CD4-positive, alpha-beta T cell treated with Interleukin-12 subunit alpha and Interleukin-12 subunit beta, for 1 hour (primary cell): Measurements from ENCODE around the gene ZBTB20.

Source experiments
- DNase-seq: peaks from one replicate; pipeline ENCODE4 v3.0.0-alpha.2; 2020

Gene ZBTB20

GRCh38 chr3:114563720-114564119 lies 583.4 kb downstream of the ZBTB20 start:
- DNase-seq, result no peak

- no peak for DNase-seq
Measured at GRCh38 chr3:114562557-114562956, 584.5 kb downstream of the ZBTB20 start.

DNA sequence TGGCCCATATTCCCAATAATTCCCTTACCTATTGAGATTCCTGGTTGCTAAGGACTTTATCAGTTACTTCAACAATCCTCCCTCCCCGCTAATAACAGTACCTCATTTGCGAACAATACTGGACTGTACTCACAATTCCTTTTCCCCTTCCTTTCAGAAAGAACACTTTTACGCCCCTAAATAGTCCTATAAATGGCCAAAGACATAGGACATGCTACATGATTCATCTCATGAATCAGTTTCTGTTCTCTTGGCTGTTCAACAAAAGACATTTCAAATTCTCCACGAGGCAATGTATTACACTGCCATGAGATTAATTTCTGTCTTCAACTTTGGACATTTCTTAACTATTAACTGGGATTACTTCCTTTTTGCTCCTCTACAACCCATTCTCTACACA lies 588.8 kb downstream of the ZBTB20 start:
- no peak for DNase-seq

DNA sequence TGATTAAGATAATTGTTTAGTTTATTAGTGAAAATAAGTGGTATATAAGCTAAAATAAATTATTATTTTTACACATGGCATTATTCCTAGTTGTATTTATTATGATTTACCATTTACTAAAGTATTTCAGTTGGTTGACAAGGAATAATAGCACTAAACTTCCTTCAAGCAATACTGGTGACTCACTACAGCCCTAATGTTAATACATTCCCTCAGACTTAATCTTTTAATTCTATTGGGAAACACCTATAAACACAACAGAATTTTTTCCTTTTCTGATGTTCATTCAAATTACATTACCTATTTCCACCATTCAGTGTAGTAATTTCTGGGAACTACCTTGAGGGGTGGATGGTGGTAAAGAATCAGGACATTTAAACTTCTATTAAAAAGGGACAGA lies 589.3 kb downstream of the ZBTB20 start:
- no peak for DNase-seq

DNA sequence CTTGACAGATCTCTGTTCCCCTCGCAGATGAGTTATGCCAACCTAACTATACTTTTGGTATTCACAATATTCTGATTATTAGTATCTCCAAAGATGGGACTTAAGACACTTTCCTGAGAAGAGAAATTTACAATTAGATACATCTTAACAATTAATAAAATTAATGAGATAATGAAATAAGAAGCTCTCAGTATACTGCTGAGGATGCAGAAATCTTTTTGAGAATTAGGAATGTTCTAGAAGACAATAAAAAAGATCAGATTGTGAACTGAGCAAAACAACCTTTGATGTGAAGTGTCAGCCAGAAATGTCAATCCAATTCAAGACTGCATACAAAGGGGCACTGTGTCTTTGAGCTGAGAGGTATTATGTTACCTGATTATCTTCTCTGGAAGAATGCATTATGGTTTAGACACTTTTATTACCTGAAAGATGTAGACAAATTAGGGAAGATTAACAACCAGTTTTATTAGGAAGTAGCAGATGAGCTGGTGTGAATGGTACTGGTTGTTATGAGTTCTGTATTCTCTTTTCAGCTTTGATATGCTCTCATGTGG lies 590.4 kb downstream of the ZBTB20 start:
- no peak for DNase-seq

DNA sequence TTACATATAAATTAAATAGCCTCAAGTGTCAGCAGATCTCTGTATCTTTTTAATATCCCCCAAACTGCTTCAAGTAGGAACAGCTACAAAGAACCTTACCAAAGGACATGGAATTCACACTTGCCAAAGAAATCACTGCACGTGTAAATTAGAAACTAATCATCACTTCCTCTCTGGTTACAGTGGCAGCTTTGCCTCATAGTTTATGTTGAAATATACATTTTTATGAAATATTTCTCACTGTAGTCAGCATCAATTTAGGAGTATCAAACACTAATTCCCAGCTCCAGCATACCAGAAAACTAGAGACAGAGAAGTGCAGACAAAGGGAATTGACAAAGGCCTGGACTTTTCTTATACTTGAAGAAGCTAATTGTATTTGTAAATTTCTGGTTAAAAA lies 592.4 kb downstream of the ZBTB20 start:
- DNase-seq, result no peak

DNA sequence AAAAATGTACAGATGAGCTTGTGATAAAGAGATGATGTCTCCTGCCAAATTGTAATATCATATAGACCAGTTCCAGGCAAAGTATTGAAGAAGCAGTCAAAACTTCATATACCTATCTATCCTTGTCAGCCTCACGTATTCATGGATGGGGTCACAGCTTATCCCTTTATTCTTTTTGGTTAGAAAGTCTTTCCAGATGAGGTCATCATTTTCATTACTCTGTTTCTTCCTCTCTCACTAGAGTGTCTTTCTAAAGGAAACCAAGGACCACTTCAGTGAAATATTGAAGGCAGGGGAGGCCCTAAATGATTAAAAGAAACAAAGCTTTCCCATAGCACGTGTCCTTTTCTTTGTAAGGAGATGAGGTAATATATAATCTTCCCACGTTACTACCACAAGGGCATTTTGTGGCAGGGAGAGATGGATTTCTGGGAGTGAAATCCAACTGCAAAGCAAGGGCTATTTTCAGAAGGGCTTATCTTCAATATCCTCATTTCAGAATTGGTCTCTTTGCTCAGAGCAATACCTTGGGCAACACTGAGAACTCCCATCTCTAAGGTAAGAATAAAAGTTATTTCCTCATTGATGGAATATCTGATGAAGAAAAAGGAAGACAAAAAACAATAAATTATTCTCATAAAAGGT lies 593.0 kb downstream of the ZBTB20 start:
- no peak for DNase-seq

DNA sequence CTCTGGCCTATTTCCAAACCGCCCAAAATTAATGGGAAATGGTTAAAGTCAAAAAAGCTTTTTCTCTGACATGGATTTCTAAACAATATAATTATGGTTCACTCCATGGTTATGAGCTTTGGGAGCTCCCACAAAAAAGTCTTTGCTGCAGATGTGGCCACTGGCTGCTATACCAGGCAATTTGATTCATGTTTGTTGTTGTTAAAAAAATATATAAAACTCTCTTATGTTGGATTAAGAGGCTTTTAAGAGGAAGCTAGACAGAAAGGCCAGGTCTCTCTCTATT lies 594.6 kb downstream of the ZBTB20 start:
- no peak for DNase-seq

GRCh38 chr3:114551770-114552526 lies 595.1 kb downstream of the ZBTB20 start:
- DNase-seq, result no peak

DNA sequence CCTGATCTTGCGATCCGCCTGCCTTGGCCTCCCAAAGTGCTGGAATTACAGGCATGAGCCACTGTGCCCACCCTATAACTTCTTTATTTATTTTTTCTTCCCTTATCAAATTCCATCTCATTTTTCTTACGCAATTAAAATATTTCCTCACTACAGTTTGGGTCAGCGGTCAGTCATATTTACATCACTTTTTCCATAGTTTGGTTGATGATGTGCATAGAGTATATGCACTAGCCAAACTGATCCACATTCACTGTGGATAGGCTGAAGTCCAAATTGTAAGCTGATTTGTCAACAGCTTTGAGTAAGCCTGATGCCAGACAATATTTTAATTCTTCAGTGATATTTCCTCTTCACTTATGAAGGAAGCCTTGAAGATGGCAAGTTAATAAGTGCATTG lies 596.9 kb downstream of the ZBTB20 start:
- DNase-seq, result no peak

- no peak for DNase-seq
Measured at GRCh38 chr3:114545193-114545592, 601.9 kb downstream of the ZBTB20 start.

GRCh38 chr3:114542359-114542758 lies 604.7 kb downstream of the ZBTB20 start:
- DNase-seq, result no peak

DNA sequence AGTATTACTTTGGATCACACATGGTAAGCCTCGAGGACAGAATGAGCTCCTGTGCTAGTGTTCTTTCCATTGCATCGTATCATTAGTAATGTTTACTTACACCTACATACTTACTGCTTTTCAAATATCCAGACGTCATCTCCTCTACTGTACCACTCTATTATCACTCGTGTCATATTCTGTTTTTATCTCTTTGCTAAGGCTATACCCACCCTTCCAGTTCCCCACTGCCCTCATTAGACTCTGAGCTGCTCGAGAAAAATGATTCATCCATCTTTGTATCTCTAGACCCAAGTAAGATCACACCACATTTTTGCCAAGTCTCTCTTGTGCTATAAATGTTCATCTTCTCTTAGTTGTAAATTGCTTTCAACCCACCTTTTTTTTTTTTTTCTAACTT lies 607.6 kb downstream of the ZBTB20 start:
- DNase-seq, result no peak

DNA sequence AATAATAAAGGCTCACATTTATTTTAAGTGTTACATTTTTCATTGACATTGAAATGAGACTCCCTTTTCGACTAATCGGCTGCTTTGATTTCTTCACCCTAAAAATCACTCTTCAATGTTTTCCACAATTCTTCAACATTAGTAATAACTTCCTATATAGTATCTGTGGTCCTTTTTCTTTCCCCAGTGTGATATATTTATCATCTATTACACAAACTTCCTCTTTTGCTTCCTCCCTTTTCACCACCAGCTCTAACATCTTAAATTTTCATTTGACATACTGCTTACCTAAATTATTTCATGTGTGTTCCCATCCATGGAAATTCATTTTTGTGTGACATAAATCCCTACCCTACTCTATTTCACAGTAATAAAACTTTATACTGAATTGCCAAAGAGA lies 608.9 kb downstream of the ZBTB20 start:
- no peak for DNase-seq

GRCh38 chr3:114528517-114528916 lies 618.6 kb downstream of the ZBTB20 start:
- DNase-seq, result no peak

- no peak for DNase-seq
Measured at GRCh38 chr3:114527036-114527644, 619.9 kb downstream of the ZBTB20 start.

- no peak for DNase-seq
Measured at GRCh38 chr3:114525278-114525677, 621.8 kb downstream of the ZBTB20 start.

- DNase-seq, result peak; percentile 13
Measured at GRCh38 chr3:114519415-114519814, 627.7 kb downstream of the ZBTB20 start.

GRCh38 chr3:114518206-114518808 lies 628.8 kb downstream of the ZBTB20 start:
- DNase-seq, result no peak

DNA sequence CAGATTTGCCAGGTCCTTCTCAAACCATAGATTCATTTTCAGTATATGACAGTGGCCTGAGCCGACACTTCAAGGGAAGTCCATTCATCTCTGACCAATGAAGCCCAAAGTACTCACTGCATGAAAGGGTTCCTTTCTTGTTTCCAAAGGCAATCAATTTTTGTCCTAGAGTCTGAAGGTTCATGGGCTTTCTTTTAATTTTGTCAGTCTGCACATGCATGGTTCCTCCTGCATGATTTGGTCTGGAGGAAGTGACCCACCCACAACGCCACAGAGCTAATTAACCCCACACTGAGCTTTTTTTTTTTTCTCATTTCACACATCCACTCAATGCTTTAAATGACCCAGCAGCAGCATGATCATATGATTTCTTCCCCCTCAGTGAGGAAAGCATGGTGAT lies 636.9 kb downstream of the ZBTB20 start:
- no peak for DNase-seq

GRCh38 chr3:114509756-114510155 lies 637.3 kb downstream of the ZBTB20 start:
- DNase-seq, result no peak

GRCh38 chr3:114508976-114509375 lies 638.1 kb downstream of the ZBTB20 start:
- no peak for DNase-seq

GRCh38 chr3:114508208-114508607 lies 638.9 kb downstream of the ZBTB20 start:
- DNase-seq, result no peak
